GM12892 (cell line): Measurements from ENCODE around the gene OARD1.

Experiments
- DNase-seq: peaks from one replicate; pipeline ENCODE4 v3.0.0; 2011; ENCODE audit not compliant: insufficient read length
- FAIRE-seq: peaks from 2 replicates; lab custom pipeline; 2011; peaks lifted over from hg19 to GRCh38; lab: Jason Lieb, UNC
- POLR2A ChIP-seq: IDR thresholded peaks from 2 replicates; pipeline ENCODE4 v1.6.1; 2011; ENCODE audit warnings: low read depth, low read length, control low read depth
- POLR2AphosphoS5 ChIP-seq: IDR thresholded peaks from 2 replicates; pipeline ENCODE4 v1.6.1; 2011; ENCODE audit warnings: low read depth, low read length, control low read depth
- TAF1 ChIP-seq: IDR thresholded peaks from 2 replicates; pipeline ENCODE4 v1.6.1; 2011; ENCODE audit warnings: low read depth, mild to moderate bottlenecking, control low read depth, low read length, borderline replicate concordance

The OARD1 gene

GRCh38 chr6:41085182-41085581 is 13.0 kb upstream of the OARD1 start:
- DNase-seq (no peak), FAIRE-seq (no peak)
- TF ChIP-seq POLR2AphosphoS5 = no peak
- no peak for TF ChIP-seq POLR2A
- TF ChIP-seq TAF1 = no peak

- FAIRE-seq (no peak), DNase-seq (no peak)
- no peak for TF ChIP-seq POLR2AphosphoS5
- no peak for TF ChIP-seq POLR2A
- no peak for TF ChIP-seq TAF1
Measured at GRCh38 chr6:41083072-41083471, 10.9 kb upstream of the OARD1 start.

GRCh38 chr6:41080621-41081020 is 8.5 kb upstream of the OARD1 start:
- no peak for DNase-seq
- FAIRE-seq = no peak
- no peak for TF ChIP-seq POLR2AphosphoS5
- no peak for TF ChIP-seq POLR2A
- no peak for TF ChIP-seq TAF1

GRCh38 chr6:41079080-41079479 is 6.9 kb upstream of the OARD1 start:
- FAIRE-seq (peak; percentile 40), DNase-seq (no peak)
- no peak for TF ChIP-seq POLR2A
- TF ChIP-seq TAF1 = no peak
- no peak for TF ChIP-seq POLR2AphosphoS5

GRCh38 chr6:41078101-41078500 is 5.9 kb upstream of the OARD1 start:
- no peak for DNase-seq
- TF ChIP-seq TAF1 (no peak), POLR2A (no peak), POLR2AphosphoS5 (no peak)
- no peak for FAIRE-seq

- TF ChIP-seq POLR2AphosphoS5 (no peak), POLR2A (no peak), TAF1 (no peak)
- DNase-seq = no peak
- FAIRE-seq = no peak
Measured at GRCh38 chr6:41077536-41077935, 5.4 kb upstream of the OARD1 start.

- TF ChIP-seq TAF1 (no peak), POLR2AphosphoS5 (no peak), POLR2A (no peak)
- FAIRE-seq = no peak
Measured at GRCh38 chr6:41075651-41076626, 3.8 kb upstream of the OARD1 start.

GRCh38 chr6:41074692-41075436 is 2.7 kb upstream of the OARD1 start:
- DNase-seq = no peak
- TF ChIP-seq POLR2AphosphoS5 (no peak), POLR2A (no peak), TAF1 (no peak)
- peak; percentile 64 for FAIRE-seq

More at GRCh38 chr6:41075651-41076626, 3.8 kb upstream of the OARD1 start:
- DNase-seq = no peak

GRCh38 chr6:41073968-41074691 is 2.0 kb upstream of the OARD1 start:
- TF ChIP-seq POLR2A (no peak), TAF1 (no peak), POLR2AphosphoS5 (no peak)
- DNase-seq = no peak
- peak; percentile 56 for FAIRE-seq

GRCh38 chr6:41073203-41073967 is 1.2 kb upstream of the OARD1 start:
- TF ChIP-seq POLR2A = peak; percentile 74
- TF ChIP-seq POLR2AphosphoS5 = peak; percentile 78
- peak; percentile 65; the same call in 1 of the 2 replicates for TF ChIP-seq TAF1
- DNase-seq = peak; percentile 48
- no peak for FAIRE-seq
